ENCODE results near the gene PLPP4.

The PLPP4 gene

GRCh38 chr10:120574981-120575380 is 118.0 kb downstream of the PLPP4 start:
- TF ChIP-seq CTCF (IDR thresholded peaks at IDR 0.05; ENCODE audit: low read length, missing control alignments), result no peak
- H3K4me3 ChIP-seq (replicated peaks; ENCODE audit: low read depth, low read length), result no peak overlapping the region
- DNase-seq (ENCODE audit: low read depth), result no peak

- TF ChIP-seq CTCF (IDR thresholded peaks at IDR 0.05; ENCODE audit: low read length, missing control alignments), result no peak
- DNase-seq (ENCODE audit: low read depth), result no peak
- H3K4me3 ChIP-seq (replicated peaks; ENCODE audit: low read depth, low read length), result no peak overlapping the region
Measured at GRCh38 chr10:120575411-120575810, 118.4 kb downstream of the PLPP4 start.

GRCh38 chr10:120578134-120578533 is 121.1 kb downstream of the PLPP4 start:
- DNase-seq (ENCODE audit: low read depth), result no peak
- no peak for TF ChIP-seq CTCF (IDR thresholded peaks at IDR 0.05; ENCODE audit: low read length, missing control alignments)
- H3K4me3 ChIP-seq (replicated peaks; ENCODE audit: low read depth, low read length), result no peak overlapping the region

- no peak for DNase-seq (ENCODE audit: low read depth)
- TF ChIP-seq CTCF (IDR thresholded peaks at IDR 0.05; ENCODE audit: low read length, missing control alignments), result no peak
- no peak overlapping the region for H3K4me3 ChIP-seq (replicated peaks; ENCODE audit: low read depth, low read length)
Measured at GRCh38 chr10:120578890-120579289, 121.9 kb downstream of the PLPP4 start.

- TF ChIP-seq CTCF (IDR thresholded peaks at IDR 0.05; ENCODE audit: low read length, missing control alignments), result no peak
- no peak overlapping the region for H3K4me3 ChIP-seq (replicated peaks; ENCODE audit: low read depth, low read length)
- no peak for DNase-seq (ENCODE audit: low read depth)
Measured at GRCh38 chr10:120580918-120581895, 124.2 kb downstream of the PLPP4 start.

- no peak for DNase-seq (ENCODE audit: low read depth)
- no peak overlapping the region for H3K4me3 ChIP-seq (replicated peaks; ENCODE audit: low read depth, low read length)
- TF ChIP-seq CTCF (IDR thresholded peaks at IDR 0.05; ENCODE audit: low read length, missing control alignments), result no peak
Measured at GRCh38 chr10:120582753-120583152, 125.7 kb downstream of the PLPP4 start.
